Cardiac muscle cell (in vitro differentiated cells and primary cell): ENCODE data around the gene SLC25A25. TPM values are rescaled to one million over a fixed set of nuclear protein-coding genes. Genes with fewer than 3 reads are reported as not detected.

Source experiments
- DNase-seq, 2 donors: peaks; one replicate each; pipeline versions ENCODE4 v3.0.0 to v3.0.0-alpha.2; 2010 to 2017; ENCODE audit warnings: low read depth in 1 of 2, low spot score in 1 of 2
- H3K27ac ChIP-seq: fragments of 200-600 bp; sonication (generic); 2 replicates; pipeline ENCODE4 v1.5.1; 2016
- H3K27me3 ChIP-seq: fragments of 200-600 bp; sonication (generic); 2 replicates; pipeline ENCODE4 v1.6.0; 2016; ENCODE audit warnings: control low read depth
- H3K36me3 ChIP-seq: fragments of 200-600 bp; sonication (generic); 2 replicates; pipeline ENCODE4 v1.5.1; 2016; ENCODE audit warnings: control low read depth
- H3K4me1 ChIP-seq: fragments of 200-600 bp; sonication (generic); 2 replicates; pipeline ENCODE4 v1.8.1; 2017; ENCODE audit warnings: low read depth, mild to moderate bottlenecking, mixed run types
- H3K4me3 ChIP-seq: fragments of 200-600 bp; sonication (generic); 2 replicates; pipeline ENCODE4 v1.5.1; 2016; ENCODE audit warnings: mild to moderate bottlenecking
- H3K9me3 ChIP-seq: fragments of 200-600 bp; sonication (generic); 2 replicates; pipeline ENCODE4 v1.5.1; 2017; ENCODE audit warnings: low read depth, mild to moderate bottlenecking, control low read depth
- CTCF ChIP-seq: IDR thresholded peaks from 2 replicates; pipeline ENCODE4 v1.5.1; 2012; ENCODE audit warnings: low read depth, mild to moderate bottlenecking, low read length
- polyA plus RNA-seq: library from polyadenylated mRNA; unstranded; fragments of >200 nt; fragmentation: Nextera tagmentation; extraction: Ambion mirVana; gene quantifications from 2 replicates; pipeline ENCODE4 v1.2.1, GENCODE V29; 2016
- total RNA-seq: library from RNA; depleted of rRNA; stranded (reverse); fragments of >200 nt; gene quantifications from 2 replicates; pipeline ENCODE4 v1.2.3, GENCODE V29; 2016

The SLC25A25 gene
- total and polyA plus RNA-seq, 2 experiments from 2014 or later = 9.1 to 15.8 TPM

GRCh38 chr9:128143525-128144238 is 75.7 kb downstream of the SLC25A25 start:
- Histone ChIP-seq H3K27me3 (no peaks in the 10 kb centered on the region), H3K4me3 (no peak overlapping the region), H3K4me1 (no peaks in the 10 kb centered on the region), H3K9me3 (no peaks in the 10 kb centered on the region), H3K27ac (no peak overlapping the region), H3K36me3 (no peaks in the 10 kb centered on the region)
- TF ChIP-seq CTCF = no peak
- DNase-seq = no peak

GRCh38 chr9:128144239-128145181 is 76.5 kb downstream of the SLC25A25 start:
- Histone ChIP-seq H3K9me3 (no peaks in the 10 kb centered on the region), H3K4me3 (no peak overlapping the region), H3K27ac (no peak overlapping the region), H3K27me3 (no peaks in the 10 kb centered on the region), H3K36me3 (no peaks in the 10 kb centered on the region), H3K4me1 (no peaks in the 10 kb centered on the region)
- no peak for DNase-seq
- no peak for TF ChIP-seq CTCF

- Histone ChIP-seq H3K9me3 (no peaks in the 10 kb centered on the region), H3K4me3 (no peak overlapping the region), H3K36me3 (no peaks in the 10 kb centered on the region), H3K4me1 (no peaks in the 10 kb centered on the region), H3K27me3 (no peaks in the 10 kb centered on the region), H3K27ac (no peak overlapping the region)
- no peak for TF ChIP-seq CTCF
- no peak for DNase-seq
These were observed 77.5 kb downstream of the SLC25A25 start for GRCh38 chr9:128145536-128145935.

GRCh38 chr9:128145951-128146351 is 77.9 kb downstream of the SLC25A25 start:
- H3K4me3 ChIP-seq = no peak overlapping the region
- no peaks in the 10 kb centered on the region for H3K36me3 ChIP-seq
- H3K9me3 ChIP-seq = no peaks in the 10 kb centered on the region
- no peaks in the 10 kb centered on the region for H3K4me1 ChIP-seq
- no peak overlapping the region for H3K27ac ChIP-seq
- no peak for DNase-seq
- H3K27me3 ChIP-seq = no peaks in the 10 kb centered on the region
- no peak for TF ChIP-seq CTCF

- Histone ChIP-seq H3K4me3 (no peak overlapping the region), H3K36me3 (no peaks in the 10 kb centered on the region), H3K27me3 (no peaks in the 10 kb centered on the region), H3K27ac (no peak overlapping the region), H3K9me3 (no peaks in the 10 kb centered on the region), H3K4me1 (no peaks in the 10 kb centered on the region)
- DNase-seq = no peak
- TF ChIP-seq CTCF = no peak
These were observed 78.6 kb downstream of the SLC25A25 start for GRCh38 chr9:128146591-128147120.
